ENCODE measurements around the gene BRSK1.

Gene BRSK1

GRCh38 chr19:55285229-55285890, 1.6 kb downstream of the BRSK1 start:
- peaks cover 24% of the 10 kb centered on the region for H3K4me1 Mint-ChIP-seq
- no peak for DNase-seq (ENCODE audit: low spot score in 2 of 2)
- H3K36me3 Mint-ChIP-seq (ENCODE audit: insufficient read depth): peaks cover 5% of the 10 kb centered on the region
- H3K27ac Mint-ChIP-seq (ENCODE audit: low read depth): peak overlapping the region; percentile 35
- ATAC-seq (replicated peaks; ENCODE audit: extremely low read depth, poor library complexity, severe bottlenecking): no peak
- no peak overlapping the region for H3K4me3 Mint-ChIP-seq
- H3K27me3 Mint-ChIP-seq: no peaks in the 10 kb centered on the region
- no peaks in the 10 kb centered on the region for H3K9me3 Mint-ChIP-seq

- ATAC-seq (replicated peaks; ENCODE audit: extremely low read depth, poor library complexity, severe bottlenecking): no peak
- H3K4me3 Mint-ChIP-seq: no peak overlapping the region
Observed at GRCh38 chr19:55287361-55288079, 3.7 kb downstream of the BRSK1 start.

GRCh38 chr19:55289117-55289796, 5.5 kb downstream of the BRSK1 start:
- DNase-seq (ENCODE audit: low spot score in 2 of 2) (no peak), ATAC-seq (replicated peaks; ENCODE audit: extremely low read depth, poor library complexity, severe bottlenecking) (no peak)
- H3K36me3 Mint-ChIP-seq (ENCODE audit: insufficient read depth): no peaks in the 10 kb centered on the region
- peaks cover 4% of the 10 kb centered on the region for H3K4me1 Mint-ChIP-seq
- H3K4me3 Mint-ChIP-seq: no peak overlapping the region
- no peaks in the 10 kb centered on the region for H3K9me3 Mint-ChIP-seq
- no peak overlapping the region for H3K27ac Mint-ChIP-seq (ENCODE audit: low read depth)
- H3K27me3 Mint-ChIP-seq: no peaks in the 10 kb centered on the region

More at GRCh38 chr19:55287361-55288079, 3.7 kb downstream of the BRSK1 start:
- no peak for DNase-seq (ENCODE audit: low spot score in 2 of 2)
- H3K27me3 Mint-ChIP-seq: no peaks in the 10 kb centered on the region
- no peaks in the 10 kb centered on the region for H3K9me3 Mint-ChIP-seq
- peaks cover 2% of the 10 kb centered on the region for H3K36me3 Mint-ChIP-seq (ENCODE audit: insufficient read depth)
- H3K4me1 Mint-ChIP-seq: peaks cover 16% of the 10 kb centered on the region
- no peak overlapping the region for H3K27ac Mint-ChIP-seq (ENCODE audit: low read depth)

DNA sequence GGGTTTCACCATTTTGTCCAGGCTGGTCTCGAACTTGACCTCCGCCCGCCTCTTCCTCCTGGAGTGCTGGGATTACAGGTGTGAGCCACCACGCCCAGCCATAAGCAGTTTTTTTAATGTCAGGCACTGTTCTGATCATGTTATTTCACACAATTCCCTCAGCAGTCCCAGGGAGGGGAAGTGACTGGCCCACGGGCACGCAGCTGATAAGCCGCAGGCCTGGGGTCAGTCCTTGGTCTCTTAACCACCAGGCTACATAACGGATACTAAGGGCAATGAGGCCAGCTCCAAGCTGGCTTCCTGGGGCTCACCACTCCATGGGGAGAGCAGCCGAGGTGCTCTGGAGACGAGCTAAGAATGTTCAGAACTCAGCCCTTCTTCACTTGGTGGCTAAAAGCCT, 13.5 kb downstream of the BRSK1 start:
- H3K9me3 Mint-ChIP-seq: no peaks in the 10 kb centered on the region
- no peaks in the 10 kb centered on the region for H3K27me3 Mint-ChIP-seq
- DNase-seq (ENCODE audit: low spot score in 2 of 2) (no peak), ATAC-seq (replicated peaks; ENCODE audit: extremely low read depth, poor library complexity, severe bottlenecking) (no peak)
- peaks cover 2% of the 10 kb centered on the region for H3K36me3 Mint-ChIP-seq (ENCODE audit: insufficient read depth)
- H3K4me3 Mint-ChIP-seq: no peak overlapping the region
- H3K4me1 Mint-ChIP-seq: peaks cover 9% of the 10 kb centered on the region
- H3K27ac Mint-ChIP-seq (ENCODE audit: low read depth): no peak overlapping the region

- H3K36me3 Mint-ChIP-seq (ENCODE audit: insufficient read depth): peaks cover 2% of the 10 kb centered on the region
- DNase-seq (ENCODE audit: low spot score in 2 of 2) (no peak), ATAC-seq (replicated peaks; ENCODE audit: extremely low read depth, poor library complexity, severe bottlenecking) (no peak)
- H3K4me1 Mint-ChIP-seq: peaks cover 9% of the 10 kb centered on the region
- no peak overlapping the region for H3K4me3 Mint-ChIP-seq
- no peaks in the 10 kb centered on the region for H3K27me3 Mint-ChIP-seq
- no peaks in the 10 kb centered on the region for H3K9me3 Mint-ChIP-seq
- H3K27ac Mint-ChIP-seq (ENCODE audit: low read depth): no peak overlapping the region
Observed at GRCh38 chr19:55299991-55300390, 16.2 kb downstream of the BRSK1 start.

GRCh38 chr19:55300886-55301458, 17.2 kb downstream of the BRSK1 start:
- Mint-ChIP-seq H3K4me1 (peaks cover 9% of the 10 kb centered on the region), H3K36me3 (ENCODE audit: insufficient read depth) (peaks cover 2% of the 10 kb centered on the region), H3K27ac (ENCODE audit: low read depth) (no peak overlapping the region), H3K27me3 (no peaks in the 10 kb centered on the region), H3K9me3 (no peaks in the 10 kb centered on the region), H3K4me3 (peak overlapping the region; percentile 78)
- no peak for ATAC-seq (replicated peaks; ENCODE audit: extremely low read depth, poor library complexity, severe bottlenecking)
- DNase-seq (ENCODE audit: low spot score in 2 of 2): no peak

GRCh38 chr19:55301459-55302317, 17.9 kb downstream of the BRSK1 start:
- Mint-ChIP-seq H3K4me3 (peak overlapping the region; percentile 78), H3K27ac (ENCODE audit: low read depth) (peak overlapping the region; percentile 87), H3K36me3 (ENCODE audit: insufficient read depth) (peaks cover 2% of the 10 kb centered on the region), H3K9me3 (no peaks in the 10 kb centered on the region), H3K27me3 (no peaks in the 10 kb centered on the region), H3K4me1 (peaks cover 9% of the 10 kb centered on the region)
- peak; percentile 87 to 98 for DNase-seq (ENCODE audit: low spot score in 2 of 2)
- peak; percentile 81 for ATAC-seq (replicated peaks; ENCODE audit: extremely low read depth, poor library complexity, severe bottlenecking)

DNA sequence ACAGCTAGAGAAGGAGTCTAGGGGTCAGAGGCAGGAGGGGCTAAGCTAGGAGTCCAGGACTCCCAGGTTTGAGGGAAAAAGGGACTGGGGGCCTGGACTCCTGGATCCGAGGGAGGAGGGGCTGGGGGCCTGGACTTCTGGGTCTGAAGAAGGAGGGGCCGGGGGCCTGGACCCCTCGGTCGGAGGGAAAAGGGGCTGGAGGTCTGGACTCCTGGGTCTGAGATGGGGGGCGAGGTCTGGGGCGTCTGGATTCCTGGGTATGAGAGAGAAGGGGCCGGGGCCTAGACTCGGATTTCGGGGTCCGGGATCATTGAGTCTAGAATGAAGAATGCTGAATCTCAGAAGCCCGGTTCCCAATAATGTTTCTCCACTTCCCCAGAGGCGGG, 18.5 kb downstream of the BRSK1 start:
- no peaks in the 10 kb centered on the region for H3K27me3 Mint-ChIP-seq
- H3K4me3 Mint-ChIP-seq: peak overlapping the region; percentile 78
- no peaks in the 10 kb centered on the region for H3K9me3 Mint-ChIP-seq
- peaks cover 9% of the 10 kb centered on the region for H3K4me1 Mint-ChIP-seq
- no peak for ATAC-seq (replicated peaks; ENCODE audit: extremely low read depth, poor library complexity, severe bottlenecking)
- H3K27ac Mint-ChIP-seq (ENCODE audit: low read depth): peak overlapping the region; percentile 87
- H3K36me3 Mint-ChIP-seq (ENCODE audit: insufficient read depth): peaks cover 2% of the 10 kb centered on the region
- no peak for DNase-seq (ENCODE audit: low spot score in 2 of 2)

DNA sequence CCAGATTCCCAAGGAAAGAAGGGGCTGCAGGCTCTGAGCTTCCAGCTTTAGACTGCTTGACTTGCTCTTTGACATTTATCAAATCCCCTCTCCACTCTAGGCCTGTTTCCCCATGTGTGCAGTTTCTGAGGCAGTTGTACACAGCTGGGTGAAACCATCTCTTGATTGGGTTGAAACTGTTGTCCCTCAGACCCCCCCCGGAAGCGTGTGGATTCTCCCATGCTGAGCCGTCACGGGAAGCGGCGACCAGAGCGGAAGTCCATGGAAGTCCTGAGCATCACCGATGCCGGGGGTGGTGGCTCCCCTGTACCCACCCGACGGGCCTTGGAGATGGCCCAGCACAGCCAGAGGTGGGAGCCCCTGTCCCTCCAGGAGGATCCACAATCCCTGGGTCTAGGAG, 19.7 kb downstream of the BRSK1 start:
- no peak overlapping the region for H3K27ac Mint-ChIP-seq (ENCODE audit: low read depth)
- no peaks in the 10 kb centered on the region for H3K9me3 Mint-ChIP-seq
- no peak for DNase-seq (ENCODE audit: low spot score in 2 of 2)
- H3K4me1 Mint-ChIP-seq: peaks cover 9% of the 10 kb centered on the region
- peaks cover 2% of the 10 kb centered on the region for H3K36me3 Mint-ChIP-seq (ENCODE audit: insufficient read depth)
- no peaks in the 10 kb centered on the region for H3K27me3 Mint-ChIP-seq
- H3K4me3 Mint-ChIP-seq: no peak overlapping the region
- no peak for ATAC-seq (replicated peaks; ENCODE audit: extremely low read depth, poor library complexity, severe bottlenecking)

GRCh38 chr19:55304279-55304978, 20.6 kb downstream of the BRSK1 start:
- H3K9me3 Mint-ChIP-seq: no peaks in the 10 kb centered on the region
- peaks cover 9% of the 10 kb centered on the region for H3K4me1 Mint-ChIP-seq
- no peak overlapping the region for H3K27ac Mint-ChIP-seq (ENCODE audit: low read depth)
- peaks cover 2% of the 10 kb centered on the region for H3K36me3 Mint-ChIP-seq (ENCODE audit: insufficient read depth)
- no peak for ATAC-seq (replicated peaks; ENCODE audit: extremely low read depth, poor library complexity, severe bottlenecking)
- no peak overlapping the region for H3K4me3 Mint-ChIP-seq
- no peaks in the 10 kb centered on the region for H3K27me3 Mint-ChIP-seq
- DNase-seq (ENCODE audit: low spot score in 2 of 2): no peak

DNA sequence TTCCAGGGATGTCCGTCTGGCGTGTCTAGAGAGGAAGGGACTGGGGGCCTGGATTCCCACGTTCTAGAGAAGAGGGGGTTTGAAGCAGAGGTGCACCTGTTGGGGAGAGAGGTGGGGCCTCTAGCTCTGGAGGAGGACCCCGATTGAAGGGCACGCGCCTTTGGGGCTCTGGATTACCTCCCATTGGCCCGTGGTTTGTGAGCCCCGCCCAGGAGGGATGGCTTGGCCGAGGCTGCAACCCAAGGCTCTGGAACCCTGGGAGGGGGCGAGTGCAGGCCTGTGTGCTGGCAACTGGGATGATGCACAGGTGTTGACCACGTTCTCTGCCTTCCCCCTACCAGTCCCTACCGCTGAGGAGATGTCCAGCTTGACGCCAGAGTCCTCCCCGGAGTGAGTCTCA, 21.2 kb downstream of the BRSK1 start:
- Mint-ChIP-seq H3K4me1 (peaks cover 9% of the 10 kb centered on the region), H3K36me3 (ENCODE audit: insufficient read depth) (peaks cover 2% of the 10 kb centered on the region), H3K27ac (ENCODE audit: low read depth) (no peak overlapping the region), H3K4me3 (no peak overlapping the region), H3K27me3 (no peaks in the 10 kb centered on the region), H3K9me3 (no peaks in the 10 kb centered on the region)
- DNase-seq (ENCODE audit: low spot score in 2 of 2) (no peak), ATAC-seq (replicated peaks; ENCODE audit: extremely low read depth, poor library complexity, severe bottlenecking) (no peak)

Data from central memory CD8-positive, alpha-beta T cell (primary cell).